Stimulated activated CD4-positive, alpha-beta T cell treated with anti-CD3 and anti-CD28 coated beads, Interleukin-1b, Interleukin-23, amount 100 ng/mL, for 48 hours (primary cell): ENCODE results near the gene ARPC2.

Source experiments
- DNase-seq: peaks from one replicate; pipeline ENCODE4 v3.0.0-alpha.2; 2020

Gene ARPC2

DNA sequence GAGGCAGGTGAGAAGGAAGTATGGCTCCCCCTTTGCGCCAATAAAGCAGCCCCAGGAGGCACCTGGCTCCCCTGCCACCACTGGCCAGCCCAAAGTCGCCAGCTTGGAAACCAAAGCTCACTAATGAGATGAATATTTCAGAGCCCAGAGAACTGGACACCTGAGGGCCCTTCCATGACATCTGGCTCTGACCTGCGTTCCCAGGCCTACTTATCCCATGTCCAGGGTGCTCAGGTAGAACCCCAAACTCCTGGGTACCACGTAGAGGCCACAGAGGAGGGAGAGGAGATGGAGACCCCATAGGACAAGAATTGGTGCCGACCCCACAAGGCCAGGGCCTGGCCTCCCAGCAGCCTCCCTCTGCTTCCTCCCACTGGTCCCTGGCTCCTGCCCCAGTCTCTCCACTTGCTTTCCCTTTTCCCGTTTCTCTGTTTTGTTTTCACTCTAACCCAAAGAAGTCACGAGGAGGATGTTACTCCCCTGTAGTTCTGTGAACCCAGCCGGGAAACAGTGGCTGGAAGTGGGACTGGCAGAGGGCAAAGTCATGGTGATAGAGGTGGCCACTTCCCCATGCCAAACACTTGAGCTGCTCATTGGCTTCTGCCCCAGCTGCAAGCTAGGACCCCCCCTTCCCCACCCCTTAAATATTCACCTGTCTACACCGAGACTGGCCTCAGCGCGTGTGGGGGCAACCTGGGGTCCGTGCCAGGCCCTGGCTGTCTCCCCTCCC, 74.5 kb downstream of the ARPC2 start:
- no peak for DNase-seq

DNA sequence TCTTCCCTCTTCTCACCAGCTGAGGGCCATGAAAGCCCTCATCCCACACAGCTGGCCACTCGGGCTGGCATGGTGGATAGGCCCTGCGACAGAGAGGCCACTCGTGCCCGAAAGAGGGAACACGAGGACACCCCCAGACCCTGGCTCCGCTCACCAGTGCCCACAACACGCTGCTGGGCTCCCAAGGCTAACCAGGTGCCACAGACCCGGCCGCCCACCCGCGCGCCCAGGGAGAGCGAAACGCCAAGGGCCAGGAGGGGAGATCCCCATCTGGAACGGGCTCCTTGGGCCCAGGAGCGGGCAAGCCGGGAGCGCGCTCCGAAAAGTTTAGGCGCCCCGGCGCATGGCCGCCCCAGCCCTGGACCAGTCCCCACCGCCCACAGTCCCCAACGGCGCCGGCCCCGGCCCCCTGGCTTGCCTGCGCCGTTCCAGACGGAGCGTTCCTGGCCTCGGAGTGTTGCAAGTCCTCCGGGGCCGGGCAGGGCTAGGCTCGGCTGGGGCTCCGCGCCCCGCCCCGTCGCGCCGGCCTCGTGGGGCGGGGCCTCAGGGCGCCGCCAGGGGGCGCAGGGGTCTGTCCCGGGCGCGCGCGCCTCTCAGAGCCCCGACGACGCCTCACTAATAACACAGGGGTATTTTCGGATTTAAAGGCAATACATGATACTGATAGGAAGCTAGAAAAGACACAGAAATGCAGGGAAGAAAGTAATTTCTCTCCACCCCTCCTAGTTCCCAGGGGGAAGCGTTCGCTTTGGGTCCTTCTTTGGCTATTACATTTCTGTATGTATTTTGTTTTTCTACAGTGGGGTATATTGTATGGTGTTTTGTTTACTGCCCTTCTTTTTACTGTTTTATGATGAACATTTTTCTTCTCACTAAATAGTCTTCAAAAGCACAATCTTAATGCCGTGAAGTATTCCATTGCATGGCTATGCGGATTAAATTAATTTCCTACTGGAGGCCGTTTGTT, 75.3 kb downstream of the ARPC2 start, which contains the start of gene TMBIM1:
Gene TMBIM1 (minus strand): TSS at position 456 of the 967 bp plus-strand sequence. CDS start 10,362 bp downstream, outside the sequence.
- peak; percentile 73 for DNase-seq

DNA sequence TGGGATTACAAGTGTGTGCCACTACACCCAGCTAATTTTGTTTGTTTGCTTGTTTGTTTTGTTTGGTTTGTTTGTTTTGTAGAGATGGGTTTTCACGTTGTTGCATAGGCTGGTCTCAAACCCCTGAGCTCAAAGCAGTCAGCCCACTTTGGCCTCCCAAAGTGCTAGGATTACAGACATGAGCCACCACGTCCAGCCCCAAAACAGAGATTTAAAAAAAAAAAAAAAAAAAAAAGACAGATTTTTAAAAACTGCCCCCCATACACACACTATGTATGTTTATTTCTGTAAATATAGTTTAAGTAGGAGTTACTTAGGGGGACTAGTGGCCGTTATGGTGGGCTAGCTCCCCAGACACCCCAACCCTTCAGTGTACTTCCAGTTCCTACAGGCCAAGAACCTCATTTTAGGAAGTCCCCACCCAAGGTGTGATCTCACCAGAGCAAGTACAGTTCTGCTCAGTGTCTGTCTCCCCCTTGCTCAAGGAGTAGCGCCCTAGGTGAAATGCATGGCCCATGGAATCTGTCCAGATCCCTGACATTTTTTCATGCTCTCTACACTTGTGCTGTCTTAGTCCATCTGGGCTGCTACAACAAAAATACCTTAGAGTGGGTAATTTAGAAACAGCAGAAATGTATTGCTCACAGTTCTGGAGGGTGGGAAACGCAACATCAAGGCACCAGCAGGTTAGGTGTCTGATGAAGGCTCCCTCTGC, 76.9 kb downstream of the ARPC2 start:
- DNase-seq, result no peak

DNA sequence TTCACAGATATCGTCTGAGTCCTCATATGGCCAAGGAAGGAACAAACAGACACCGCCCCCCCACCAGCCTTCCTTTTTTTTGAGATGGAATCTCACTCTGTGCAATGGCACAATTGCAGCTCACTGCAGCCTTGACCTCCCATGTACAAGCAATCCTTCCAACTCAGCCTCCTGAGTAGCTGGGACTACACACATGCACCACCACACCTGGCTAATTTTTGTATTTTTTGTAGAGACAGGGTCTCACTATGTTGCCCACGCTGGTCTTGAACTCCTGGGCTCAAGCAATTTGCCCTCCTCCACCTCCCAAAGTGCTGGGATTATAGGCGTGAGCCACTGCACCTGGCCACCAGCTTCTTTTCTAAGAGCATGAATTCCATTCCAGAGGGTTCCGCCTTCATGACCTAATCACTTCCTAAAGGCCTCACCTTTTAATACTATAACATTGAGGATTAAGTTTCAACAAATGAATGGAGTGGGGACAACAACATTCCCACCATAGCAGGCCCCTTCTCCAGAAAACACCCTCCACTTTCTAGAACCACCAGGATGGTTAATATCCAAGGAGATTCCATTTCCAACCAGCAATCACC, 77.5 kb downstream of the ARPC2 start:
- no peak for DNase-seq

DNA sequence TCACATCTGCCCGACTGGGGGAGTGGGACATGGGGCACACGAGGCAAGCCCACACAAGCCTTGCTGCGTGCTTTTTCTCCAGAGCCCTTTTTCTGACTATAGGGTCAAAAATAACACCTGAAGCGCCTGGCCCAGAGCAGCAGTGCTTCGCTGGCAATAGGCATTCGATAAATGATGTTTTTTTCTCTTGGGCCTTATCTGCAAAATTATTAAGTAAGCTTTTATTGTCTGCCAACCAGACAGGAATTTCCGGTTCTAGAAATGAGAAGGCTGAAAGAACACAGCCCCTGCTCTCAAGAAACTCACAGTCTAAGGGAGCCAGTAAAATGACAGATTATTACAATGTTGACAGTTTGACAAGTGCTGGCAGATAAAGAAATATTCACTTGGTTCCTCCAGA, 78.0 kb downstream of the ARPC2 start:
- DNase-seq, result no peak

DNA sequence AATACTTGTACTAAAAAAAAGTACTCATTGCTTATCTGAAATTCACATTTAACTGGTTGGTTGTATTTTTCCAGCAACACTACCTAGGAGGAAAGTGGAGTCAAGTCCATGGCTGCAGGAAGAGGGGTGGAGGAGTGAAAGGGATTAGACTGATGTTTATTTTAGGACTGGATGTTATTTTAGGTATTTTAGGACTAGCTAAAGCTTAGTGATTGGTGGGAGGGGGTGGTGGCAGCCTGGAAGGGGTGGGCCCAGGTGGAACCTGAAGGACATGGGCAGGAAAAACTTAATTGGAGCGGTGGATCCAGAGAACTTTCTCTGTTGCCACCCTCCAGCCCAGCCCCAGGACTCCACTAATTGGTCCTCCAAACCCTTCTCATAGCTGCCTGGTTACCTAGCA, 79.2 kb downstream of the ARPC2 start:
- no peak for DNase-seq

DNA sequence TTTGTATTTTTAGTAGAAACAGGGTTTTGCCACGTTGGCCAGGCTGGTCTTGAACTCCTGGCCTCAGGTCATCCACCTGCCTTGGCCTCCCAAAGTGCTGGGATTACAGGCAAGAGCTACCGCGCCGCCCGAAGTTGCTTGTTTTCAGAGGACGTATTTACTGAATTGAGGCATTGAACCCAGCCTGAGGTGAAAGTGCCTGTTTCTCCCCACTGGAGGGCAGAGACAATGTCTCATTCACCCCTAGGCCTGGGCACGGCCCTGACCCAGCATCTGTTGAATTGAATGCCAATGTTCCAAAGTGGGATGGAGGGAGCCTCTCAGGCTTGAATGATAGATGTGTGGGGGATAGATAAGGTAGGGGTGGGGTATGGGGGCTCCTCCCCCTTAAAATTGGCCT, 79.9 kb downstream of the ARPC2 start:
- DNase-seq, result no peak

DNA sequence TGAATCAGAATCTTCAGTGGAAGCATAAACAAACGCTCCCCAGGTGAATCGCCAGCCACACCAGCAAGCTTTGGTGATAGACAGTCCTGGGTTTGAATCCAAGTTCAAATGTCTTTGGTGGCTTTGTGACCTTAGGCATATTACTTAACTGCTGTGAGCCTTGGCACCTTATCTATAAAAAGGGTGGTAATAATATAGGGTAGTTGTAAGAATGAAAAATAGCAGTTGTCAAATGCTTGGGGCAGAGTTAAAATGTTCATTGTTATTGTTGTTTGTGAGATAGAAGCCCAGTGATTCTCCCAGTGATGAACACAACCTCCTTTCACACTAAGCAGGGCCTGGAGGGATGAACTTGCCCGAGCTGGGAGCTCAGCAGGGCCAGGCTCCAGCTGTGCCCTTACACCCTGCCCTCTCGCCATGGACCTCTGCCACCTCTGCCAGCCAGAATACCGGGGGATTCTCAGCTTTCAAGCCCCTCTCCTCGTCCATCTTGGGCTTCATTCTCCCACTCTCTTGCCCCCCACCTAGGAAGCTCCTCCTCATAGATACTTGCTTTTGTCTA, 81.4 kb downstream of the ARPC2 start:
- DNase-seq, result no peak

DNA sequence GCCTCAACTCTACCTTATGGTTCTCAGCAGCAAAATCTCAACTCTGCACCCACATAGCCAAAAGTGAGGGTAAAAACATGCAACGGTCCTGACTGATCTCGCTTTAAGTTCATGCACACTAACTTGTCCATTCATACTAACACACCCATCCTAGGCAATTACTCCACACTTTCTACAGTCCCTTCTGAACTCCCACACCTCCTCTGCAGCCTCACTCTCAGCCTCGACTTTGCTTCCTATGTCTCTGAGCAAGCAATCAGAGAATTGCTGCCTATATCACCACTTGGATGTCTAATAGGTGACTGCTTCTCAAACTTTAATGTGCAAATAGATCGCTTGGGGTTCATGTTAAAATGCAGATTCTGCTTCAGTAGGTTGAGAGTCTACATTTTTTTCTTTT, 83.2 kb downstream of the ARPC2 start:
- no peak for DNase-seq

DNA sequence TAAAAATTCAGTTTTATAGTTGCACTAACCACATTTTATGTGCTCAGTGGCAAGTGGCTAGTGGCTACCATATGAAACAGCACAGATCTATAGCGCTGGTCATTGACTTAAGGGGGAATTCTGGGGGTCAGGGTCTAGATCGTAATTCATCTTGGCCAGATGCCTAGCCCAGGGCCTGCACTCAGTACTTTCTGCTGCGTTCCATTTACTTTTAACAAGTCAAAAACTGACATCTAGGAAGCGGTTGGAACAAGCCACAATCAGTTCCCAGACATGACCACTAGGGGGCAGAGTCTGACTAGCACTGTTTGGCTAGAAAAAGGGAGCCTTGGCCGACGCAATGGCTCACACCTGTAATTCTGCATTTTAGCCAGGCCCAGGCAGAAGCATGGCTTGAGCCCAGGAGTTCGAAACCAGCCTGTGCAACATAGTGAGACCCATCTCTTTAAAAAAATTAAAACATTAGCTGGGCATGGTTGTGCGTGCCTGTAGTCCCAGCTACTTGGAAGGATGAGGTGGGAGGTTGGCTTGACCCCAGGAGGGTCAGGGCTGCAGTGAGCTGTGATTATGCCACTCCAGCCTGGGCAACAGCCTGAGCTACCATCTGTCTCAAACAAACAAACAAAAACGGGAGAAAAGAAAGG, 84.3 kb downstream of the ARPC2 start:
- DNase-seq, result peak; percentile 89
